Lower lobe of right lung (tissue), 2 donors: ENCODE data around the gene ABHD17B. TPM values are rescaled to one million over a fixed set of nuclear protein-coding genes. Genes with fewer than 3 reads are reported as not detected.

Experiments used
- ATAC-seq, 2 donors: fragments of 200-7000 bp; cut with Tn5 transposase; one replicate each; pipeline ENCODE4 v1.9.1; 2020 to 2022; ENCODE audit warnings: mild to moderate bottlenecking in 2 of 2, moderate library complexity in 2 of 2
- DNase-seq: peaks from one replicate; pipeline ENCODE4 v3.0.0-alpha.2; 2020
- H3K27ac ChIP-seq: fragments of 200-600 bp; one replicate; pipeline ENCODE4 v1.8.0; 2022
- H3K27me3 ChIP-seq: fragments of 200-600 bp; one replicate; pipeline ENCODE4 v1.8.0; 2022; ENCODE audit warnings: low read depth
- H3K36me3 ChIP-seq: fragments of 200-600 bp; one replicate; pipeline ENCODE4 v1.8.0; 2022; ENCODE audit warnings: mild to moderate bottlenecking
- H3K4me1 ChIP-seq: fragments of 200-600 bp; one replicate; pipeline ENCODE4 v1.8.0; 2022
- H3K4me3 ChIP-seq: fragments of 200-600 bp; one replicate; pipeline ENCODE4 v1.8.0; 2022; ENCODE audit warnings: mild to moderate bottlenecking
- H3K9me3 ChIP-seq: fragments of 200-600 bp; one replicate; pipeline ENCODE4 v1.8.0; 2022
- intact Hi-C: fragments of 100-400 bp; cut with DNase I; formaldehyde crosslinking; loops from one replicate; pipeline ENCODE4 v1.11.0; 2022
- total RNA-seq: library from RNA; stranded (reverse); fragmentation: NEBNext Ultra II Directional; extraction: Animal tissue kit (Norgen Biotek cat#: 25700); gene quantifications from one replicate; pipeline ENCODE4 v1.2.1, GENCODE V29; 2021
- TF ChIP-seq, protein P1 (sequence below): fragments of 200-600 bp; IDR thresholded peaks from one replicate; pipeline ENCODE4 v1.8.0; 2022; ENCODE audit warnings: antibody characterized with exemption, mild to moderate bottlenecking
- donor health status: DM: no; HTN: yes; CAD: no; lungs with severe emphysema.

The ABHD17B gene
- total RNA-seq, 1 donor from 2014 or later = 12.8 TPM

DNA sequence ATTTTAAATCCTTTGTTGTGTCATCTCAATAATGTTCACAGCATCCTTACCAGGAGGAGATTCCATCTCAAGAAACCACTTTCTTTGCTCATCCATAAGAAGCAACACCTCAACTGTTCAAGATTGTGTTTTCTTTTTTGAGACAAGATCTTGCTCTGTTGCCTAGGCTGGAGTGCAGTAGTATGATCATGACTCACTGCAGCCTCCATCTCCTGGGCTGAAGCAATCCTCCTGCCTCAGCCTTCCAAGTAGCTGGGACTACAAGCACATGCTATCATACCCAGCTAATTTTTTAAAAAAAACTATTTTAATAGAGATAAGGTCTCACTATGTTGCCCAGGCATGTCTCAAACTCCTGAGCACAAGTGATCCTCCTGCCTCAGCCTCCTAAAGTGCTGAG lies 60.0 kb downstream of the ABHD17B start:
- DNase-seq = no peak
- H3K27me3 ChIP-seq = no peaks in the 10 kb centered on the region
- ATAC-seq = no peak
- TF ChIP-seq, protein P1, sequence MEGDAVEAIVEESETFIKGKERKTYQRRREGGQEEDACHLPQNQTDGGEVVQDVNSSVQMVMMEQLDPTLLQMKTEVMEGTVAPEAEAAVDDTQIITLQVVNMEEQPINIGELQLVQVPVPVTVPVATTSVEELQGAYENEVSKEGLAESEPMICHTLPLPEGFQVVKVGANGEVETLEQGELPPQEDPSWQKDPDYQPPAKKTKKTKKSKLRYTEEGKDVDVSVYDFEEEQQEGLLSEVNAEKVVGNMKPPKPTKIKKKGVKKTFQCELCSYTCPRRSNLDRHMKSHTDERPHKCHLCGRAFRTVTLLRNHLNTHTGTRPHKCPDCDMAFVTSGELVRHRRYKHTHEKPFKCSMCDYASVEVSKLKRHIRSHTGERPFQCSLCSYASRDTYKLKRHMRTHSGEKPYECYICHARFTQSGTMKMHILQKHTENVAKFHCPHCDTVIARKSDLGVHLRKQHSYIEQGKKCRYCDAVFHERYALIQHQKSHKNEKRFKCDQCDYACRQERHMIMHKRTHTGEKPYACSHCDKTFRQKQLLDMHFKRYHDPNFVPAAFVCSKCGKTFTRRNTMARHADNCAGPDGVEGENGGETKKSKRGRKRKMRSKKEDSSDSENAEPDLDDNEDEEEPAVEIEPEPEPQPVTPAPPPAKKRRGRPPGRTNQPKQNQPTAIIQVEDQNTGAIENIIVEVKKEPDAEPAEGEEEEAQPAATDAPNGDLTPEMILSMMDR = no peak
- H3K9me3 ChIP-seq = no peaks in the 10 kb centered on the region
- H3K27ac ChIP-seq = no peak overlapping the region
- H3K4me1 ChIP-seq = no peaks in the 10 kb centered on the region
- no peak overlapping the region for H3K4me3 ChIP-seq
- no peaks in the 10 kb centered on the region for H3K36me3 ChIP-seq
- intact Hi-C loops = no loop called here

DNA sequence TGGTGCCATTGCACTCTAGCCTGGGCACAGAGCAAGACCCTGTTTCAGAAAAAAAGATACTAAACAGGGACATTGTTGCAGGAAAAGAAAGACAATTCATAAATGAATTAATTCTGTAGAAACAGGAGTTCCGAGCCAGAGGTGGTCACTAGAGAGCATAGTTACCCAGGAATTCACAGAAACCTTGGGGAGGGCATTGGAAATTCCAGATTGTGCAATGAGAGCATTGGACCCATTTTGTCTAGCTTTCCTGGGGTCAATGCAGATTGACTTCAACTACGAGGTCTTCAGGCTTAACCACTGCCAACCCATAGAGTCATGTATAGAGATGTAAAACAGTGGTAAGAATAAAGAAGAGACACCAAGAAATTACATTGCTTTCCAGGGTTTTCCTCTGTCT lies 63.1 kb downstream of the ABHD17B start:
- no peaks in the 10 kb centered on the region for H3K9me3 ChIP-seq
- no peaks in the 10 kb centered on the region for H3K4me1 ChIP-seq
- TF ChIP-seq, protein P1 = no peak
- no peak for ATAC-seq
- DNase-seq = no peak
- no peaks in the 10 kb centered on the region for H3K36me3 ChIP-seq
- H3K4me3 ChIP-seq = no peak overlapping the region
- no peaks in the 10 kb centered on the region for H3K27me3 ChIP-seq
- intact Hi-C loops = no loop called here
- H3K27ac ChIP-seq = no peak overlapping the region

DNA sequence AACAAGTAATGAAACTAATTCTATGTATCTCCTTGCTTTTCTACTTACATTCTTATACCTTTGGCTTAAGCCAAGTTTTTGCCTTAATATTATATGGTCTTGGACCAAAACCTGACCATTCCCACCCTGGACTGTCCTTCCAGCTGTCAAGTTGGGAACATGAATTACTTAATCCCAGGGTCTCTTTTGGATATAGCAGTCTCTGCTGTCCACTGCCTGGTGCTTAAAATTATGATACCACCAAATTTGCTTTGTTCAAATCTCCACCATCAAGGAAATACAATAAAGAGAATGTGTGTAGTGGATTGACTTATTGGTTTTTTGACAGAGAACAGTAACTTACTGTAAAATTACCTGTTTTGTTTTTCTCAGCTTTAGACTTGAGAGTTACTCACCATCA lies 66.2 kb downstream of the ABHD17B start:
- H3K4me1 ChIP-seq = no peaks in the 10 kb centered on the region
- TF ChIP-seq, protein P1 = no peak
- DNase-seq (no peak), ATAC-seq (no peak)
- H3K27me3 ChIP-seq = no peaks in the 10 kb centered on the region
- no peaks in the 10 kb centered on the region for H3K36me3 ChIP-seq
- no peaks in the 10 kb centered on the region for H3K9me3 ChIP-seq
- intact Hi-C loops = no loop called here
- no peak overlapping the region for H3K4me3 ChIP-seq
- H3K27ac ChIP-seq = no peak overlapping the region

DNA sequence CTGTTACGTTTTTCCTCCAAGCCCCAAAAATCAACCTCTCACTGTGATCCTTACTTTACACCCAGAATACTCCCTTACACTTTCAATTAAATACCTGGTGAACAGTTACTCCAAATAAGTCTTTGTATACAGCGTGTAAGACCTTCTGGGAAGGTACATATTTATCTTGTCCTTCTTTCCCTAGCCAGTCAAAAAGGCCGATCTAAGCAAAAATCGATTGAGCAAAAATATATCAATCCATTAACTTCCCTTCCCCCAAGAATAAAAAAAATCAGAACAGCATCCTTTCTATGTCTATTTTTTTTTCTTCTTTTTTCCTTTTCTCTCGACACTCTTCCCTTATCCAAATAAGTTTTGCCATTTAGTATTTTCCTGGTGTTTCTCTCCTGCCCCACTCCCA lies 71.3 kb downstream of the ABHD17B start:
- TF ChIP-seq, protein P1 = no peak
- no peak for DNase-seq
- intact Hi-C loops = no loop called here
- Histone ChIP-seq H3K36me3 (no peaks in the 10 kb centered on the region), H3K4me3 (no peak overlapping the region), H3K27me3 (no peaks in the 10 kb centered on the region), H3K27ac (no peak overlapping the region), H3K9me3 (no peaks in the 10 kb centered on the region), H3K4me1 (no peaks in the 10 kb centered on the region)
- no peak for ATAC-seq

DNA sequence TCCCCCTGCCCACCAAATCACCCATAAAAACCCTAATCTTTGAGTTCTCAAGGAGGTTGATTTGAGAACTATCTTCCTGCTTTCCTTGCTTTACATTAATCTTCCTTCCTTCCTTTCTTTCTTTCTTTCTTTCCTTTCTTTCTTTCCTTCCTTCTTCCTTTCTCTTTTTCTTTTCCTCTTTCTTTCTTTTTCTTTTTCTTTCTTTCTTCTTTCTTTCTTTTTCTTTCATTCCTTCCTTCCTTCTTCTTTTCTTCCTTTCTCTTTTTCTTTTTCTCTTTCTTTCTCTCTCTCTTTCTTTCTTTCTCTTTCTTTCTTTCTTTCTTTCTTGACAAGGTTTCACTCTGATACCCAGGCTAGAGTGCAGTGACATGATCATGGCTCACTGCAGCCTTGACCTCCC lies 75.4 kb downstream of the ABHD17B start:
- TF ChIP-seq, protein P1 = no peak
- H3K27me3 ChIP-seq = no peaks in the 10 kb centered on the region
- no peaks in the 10 kb centered on the region for H3K4me1 ChIP-seq
- no peak for ATAC-seq
- intact Hi-C loops = no loop called here
- no peaks in the 10 kb centered on the region for H3K9me3 ChIP-seq
- H3K4me3 ChIP-seq = no peak overlapping the region
- H3K27ac ChIP-seq = no peak overlapping the region
- no peak for DNase-seq
- no peaks in the 10 kb centered on the region for H3K36me3 ChIP-seq

DNA sequence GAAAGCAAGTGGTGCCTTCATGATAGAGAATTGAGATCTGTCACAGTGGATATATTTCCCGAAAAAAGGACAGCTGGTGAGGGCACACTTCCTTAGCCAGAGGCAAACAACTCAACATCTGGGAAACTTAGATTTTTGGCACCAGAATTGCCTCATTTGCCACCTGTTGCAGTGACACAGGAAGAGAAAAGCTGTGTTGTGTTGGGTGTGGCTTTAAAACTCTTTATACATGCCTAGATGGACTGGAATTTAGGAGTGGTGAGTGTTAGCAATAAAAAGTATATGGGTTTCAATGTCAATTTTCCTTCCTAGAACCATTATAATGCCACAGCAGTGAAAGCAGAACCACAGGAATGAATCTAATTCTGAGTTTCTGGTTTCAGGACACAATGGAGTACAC lies 80.1 kb downstream of the ABHD17B start:
- no peaks in the 10 kb centered on the region for H3K4me1 ChIP-seq
- intact Hi-C loops = no loop called here
- H3K27ac ChIP-seq = no peak overlapping the region
- no peak overlapping the region for H3K4me3 ChIP-seq
- H3K36me3 ChIP-seq = no peaks in the 10 kb centered on the region
- DNase-seq (no peak), ATAC-seq (no peak)
- no peaks in the 10 kb centered on the region for H3K27me3 ChIP-seq
- TF ChIP-seq, protein P1 = no peak
- no peaks in the 10 kb centered on the region for H3K9me3 ChIP-seq
